HS-5 (cell line): Measurements from ENCODE around the gene CGB2.
"Not testable (repeated sequence)": the region's sequence is repeated elsewhere in the genome, so short reads cannot be mapped to it uniquely, and the experiment has no call there.

Source experiments
- DNase-seq: peaks from one replicate; pipeline ENCODE4 v3.0.0-alpha.2; 2012; ENCODE audit warnings: low read depth

The CGB2 gene

DNA sequence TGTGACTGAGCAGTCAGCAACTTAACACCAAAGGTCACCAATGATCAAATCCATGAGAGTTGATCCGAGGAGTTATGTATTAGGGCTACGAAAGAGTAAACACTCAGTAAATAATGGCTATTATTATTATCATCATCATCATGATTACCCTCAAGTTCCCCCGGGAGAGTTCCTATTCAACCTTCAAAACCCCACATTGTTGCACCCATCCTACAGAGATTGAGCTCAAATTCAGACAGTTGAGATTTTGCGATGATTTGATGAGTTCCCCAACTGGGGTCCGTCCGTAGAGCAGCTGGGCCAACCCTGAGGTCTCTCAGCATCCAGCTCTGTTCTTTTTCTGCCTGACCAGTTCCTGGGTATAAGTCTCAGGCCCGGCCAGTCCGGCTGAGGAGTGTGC is 6.4 kb downstream of the CGB2 start:
- not testable (repeated sequence) for DNase-seq

DNA sequence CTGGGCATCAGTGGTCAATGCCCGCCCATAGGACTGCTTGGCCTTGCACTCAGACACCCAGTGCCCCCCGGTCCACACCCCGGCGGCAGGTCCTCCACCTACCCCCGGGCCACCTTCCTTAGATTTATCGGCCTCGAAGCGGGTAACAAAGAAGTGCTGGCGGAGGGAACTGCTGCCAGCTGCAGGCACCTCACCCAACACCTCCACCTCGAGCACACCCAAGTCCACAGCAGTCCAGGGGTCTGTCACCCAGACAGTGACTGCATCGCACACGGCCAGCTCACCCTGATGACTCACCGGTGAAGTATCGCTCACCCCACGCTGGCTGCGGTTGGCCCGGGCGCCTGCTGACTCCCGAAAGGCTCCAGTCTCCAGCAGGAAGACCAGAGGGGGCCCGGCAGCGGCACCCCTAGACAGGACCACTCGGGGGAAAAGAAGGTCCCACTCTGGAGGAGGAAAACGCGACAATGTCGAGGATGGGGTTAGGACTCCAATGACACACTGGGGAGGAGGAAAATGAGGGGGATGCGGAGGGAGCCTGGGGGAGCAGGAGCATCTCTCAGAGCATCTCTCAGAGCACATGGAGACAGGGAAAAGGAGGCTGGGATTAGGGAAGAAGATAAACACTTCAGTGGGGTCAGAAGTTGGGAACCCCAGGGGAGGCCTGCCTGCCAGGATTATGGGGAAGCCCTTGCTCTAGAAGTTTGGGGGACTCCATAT is 7.0 kb downstream of the CGB2 start:
- DNase-seq: not testable (repeated sequence)

- DNase-seq: not testable (repeated sequence)
Observed at GRCh38 chr19:49039736-49040135, 8.0 kb downstream of the CGB2 start.

GRCh38 chr19:49042177-49042576 is 10.5 kb downstream of the CGB2 start:
- no peak for DNase-seq

- DNase-seq: not testable (repeated sequence)
Observed at GRCh38 chr19:49042666-49043065, 11.0 kb downstream of the CGB2 start.

DNA sequence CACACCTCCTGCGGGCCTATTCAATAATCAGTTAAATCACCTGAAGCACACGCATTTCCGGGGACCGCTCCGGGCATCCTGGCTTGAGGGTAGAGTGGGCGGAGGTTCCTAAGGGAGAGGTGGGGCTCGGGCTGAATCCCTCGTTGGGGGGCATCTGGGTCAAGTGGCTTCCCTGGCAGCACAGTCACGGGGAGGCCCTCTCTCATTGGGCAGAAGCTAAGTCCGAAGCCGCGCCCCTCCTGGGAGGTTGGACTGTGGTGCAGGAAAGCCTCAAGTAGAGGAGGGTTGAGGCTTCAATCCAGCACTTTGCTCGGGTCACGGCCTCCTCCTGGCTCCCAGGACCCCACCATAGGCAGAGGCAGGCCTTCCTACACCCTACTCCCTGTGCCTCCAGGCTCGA is 11.9 kb downstream of the CGB2 start, which contains the start of gene CGB5:
Gene CGB5, plus strand, starts transcription at position 301 of the 400 bp plus-strand sequence. CDS start 362 bp downstream, outside the sequence.
- not testable (repeated sequence) for DNase-seq

- DNase-seq: not testable (repeated sequence)
Observed at GRCh38 chr19:49049011-49049410, 17.3 kb downstream of the CGB2 start, which contains the start of gene CGB8. TSS of gene CGB8 (minus strand) at chr19:49049111. CDS start at chr19:49048739, 372 bp downstream.

DNA sequence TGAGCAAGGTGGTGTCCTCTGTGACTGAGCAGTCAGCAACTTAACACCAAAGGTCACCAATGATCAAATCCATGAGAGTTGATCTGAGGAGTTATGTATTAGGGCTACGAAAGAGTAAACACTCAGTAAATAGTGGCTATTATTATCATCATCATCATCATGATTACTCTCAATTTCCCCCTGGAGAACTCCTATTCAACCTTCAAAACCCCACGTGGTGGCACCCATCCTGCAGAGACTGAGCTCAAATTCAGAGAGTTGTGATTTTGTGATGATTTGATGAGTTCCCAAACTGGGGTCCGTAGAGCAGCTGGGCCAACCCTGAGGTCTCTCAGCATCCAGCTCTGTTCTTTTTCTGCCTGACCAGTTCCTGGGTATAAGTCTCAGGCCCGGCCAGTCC is 18.1 kb downstream of the CGB2 start:
- DNase-seq: not testable (repeated sequence)

DNA sequence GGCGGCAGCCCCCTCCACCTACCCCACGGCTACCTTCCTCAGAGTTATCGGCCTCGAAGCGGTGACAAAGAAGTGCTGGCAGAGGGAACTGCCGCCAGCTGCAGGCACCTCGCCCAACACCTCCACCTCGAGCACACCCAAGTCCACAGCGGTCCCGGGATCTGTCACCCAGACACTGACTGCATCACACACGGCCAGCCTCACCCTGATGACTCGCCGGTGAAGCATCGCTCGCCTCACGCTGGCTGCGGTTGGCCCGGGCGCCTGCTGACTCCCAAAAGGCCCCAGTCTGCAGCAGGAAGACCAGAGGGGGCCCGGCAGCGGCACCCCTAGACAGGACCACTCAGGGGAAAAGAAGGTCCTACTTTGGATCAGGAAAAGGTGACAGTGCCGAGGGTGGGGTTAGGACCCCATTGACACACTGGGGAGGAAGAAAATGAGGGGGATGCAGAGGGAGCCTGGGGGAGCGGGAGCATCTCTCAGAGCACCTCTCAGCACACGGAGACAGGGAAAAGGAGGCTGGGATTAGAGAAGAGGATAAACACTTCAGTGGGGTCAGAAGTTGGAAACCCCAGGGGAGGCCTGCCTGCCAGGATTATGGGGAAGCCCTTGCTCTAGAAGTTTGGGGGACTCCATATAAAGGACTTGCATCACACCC is 18.8 kb downstream of the CGB2 start:
- not testable (repeated sequence) for DNase-seq

- DNase-seq: no peak
Observed at GRCh38 chr19:49056101-49056901, 24.6 kb downstream of the CGB2 start.

DNA sequence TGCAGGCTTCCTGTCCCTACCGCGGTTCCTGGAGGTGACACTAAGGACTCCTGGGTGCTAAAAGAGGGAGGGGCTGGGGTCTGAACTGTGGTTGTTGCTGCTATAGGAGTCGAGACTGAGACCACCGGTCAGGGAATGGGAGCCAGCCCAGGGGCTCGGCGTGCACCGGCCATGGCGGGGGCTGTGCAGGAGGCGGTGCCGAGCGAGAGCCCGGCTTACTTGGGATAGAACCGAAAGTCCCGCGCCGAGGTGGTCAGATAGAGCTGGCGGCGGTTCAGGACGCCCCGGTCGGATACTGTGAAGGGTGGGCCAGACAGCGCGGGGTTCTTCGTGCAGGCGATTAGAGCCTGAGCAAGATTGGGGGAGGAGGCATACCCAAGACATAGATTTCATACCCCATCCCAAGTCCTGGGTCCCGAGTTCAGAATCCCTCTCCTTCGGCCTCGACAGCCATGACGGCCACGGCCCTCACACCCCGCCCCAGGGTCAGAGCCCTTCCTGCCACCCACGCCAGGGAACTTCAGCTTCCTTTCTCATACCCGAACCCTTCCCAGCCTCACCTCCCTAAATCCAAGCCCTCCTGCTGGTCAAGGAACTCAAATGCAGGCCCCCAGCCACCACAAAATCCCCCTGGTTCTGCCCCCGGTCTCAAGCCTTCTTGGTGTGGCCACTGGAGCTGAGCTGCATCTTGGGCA is 25.4 kb downstream of the CGB2 start:
- DNase-seq: not testable (repeated sequence)

GRCh38 chr19:49057636-49058234 is 26.0 kb downstream of the CGB2 start, which contains the start of gene CGB7:
TSS of gene CGB7 (minus strand) at chr19:49057749. CDS start at chr19:49055375, 2,374 bp downstream.
- DNase-seq: no peak

DNA sequence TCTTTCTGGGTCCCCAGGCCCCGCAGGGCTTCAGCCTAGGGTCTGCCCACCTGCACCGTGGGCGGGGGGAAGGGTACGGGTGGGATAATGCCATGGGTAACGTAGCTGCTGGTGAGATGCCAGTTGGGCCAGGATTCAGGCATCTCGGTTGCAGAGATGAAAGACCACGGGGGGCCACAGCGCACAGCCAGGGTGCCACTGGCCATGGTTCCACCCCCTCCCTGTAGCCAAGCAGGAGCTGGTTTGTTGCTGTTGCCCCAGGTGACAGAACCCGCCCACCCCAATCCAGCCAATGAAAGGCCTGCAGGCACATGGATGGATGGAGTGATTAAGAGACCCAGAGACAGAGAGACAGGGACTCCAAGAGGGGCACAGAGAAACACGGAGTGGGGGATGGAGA is 26.9 kb downstream of the CGB2 start:
- no peak for DNase-seq

GRCh38 chr19:49059053-49059452 is 27.4 kb downstream of the CGB2 start:
- no peak for DNase-seq

DNA sequence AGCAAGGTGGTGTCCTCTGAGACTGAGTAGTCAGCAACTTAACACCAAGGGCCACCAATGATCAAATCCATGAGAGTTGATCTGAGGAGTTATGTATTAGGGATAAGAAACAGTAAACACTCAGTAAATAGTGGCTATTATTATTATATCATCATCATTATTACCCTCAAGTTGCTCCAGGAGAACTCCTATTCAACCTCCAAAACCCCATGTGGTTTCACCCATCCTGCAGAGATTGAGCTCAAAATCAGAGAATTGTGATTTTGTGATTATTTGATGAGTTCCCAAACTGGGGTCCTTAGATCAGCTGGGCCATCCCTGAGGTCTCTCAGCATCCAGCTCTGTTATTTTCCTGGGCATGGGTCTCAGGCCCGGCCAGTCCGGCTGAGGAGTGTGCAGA is 29.3 kb downstream of the CGB2 start:
- no peak for DNase-seq

DNA sequence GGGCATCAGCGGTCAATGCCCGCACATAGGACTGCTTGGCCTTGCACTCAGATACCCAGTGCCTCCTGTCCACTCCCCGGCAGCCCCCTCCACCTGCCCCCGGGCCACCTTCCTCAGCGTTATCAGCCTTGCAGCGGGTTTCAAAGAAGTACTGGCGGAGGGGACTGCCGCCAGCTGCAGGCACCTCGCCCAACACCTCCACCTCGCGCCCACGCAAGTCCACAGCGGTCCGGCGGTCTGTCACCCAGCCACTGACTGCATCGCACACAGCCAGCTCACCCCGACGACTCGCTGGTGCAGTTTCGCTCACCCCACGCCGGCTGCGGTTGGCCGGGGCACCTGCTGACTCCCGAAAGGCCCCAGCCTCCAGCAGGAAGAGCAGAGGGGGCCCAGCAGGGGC is 29.8 kb downstream of the CGB2 start:
- DNase-seq: no peak

GRCh38 chr19:49064029-49064629 is 32.4 kb downstream of the CGB2 start:
- DNase-seq: no peak

GRCh38 chr19:49064768-49065611 is 33.3 kb downstream of the CGB2 start, which contains the start of gene NTF4:
TSS of gene NTF4 (minus strand) at chr19:49064818. CDS start at chr19:49061997, 2,821 bp downstream.
- no peak for DNase-seq

- no peak for DNase-seq
Observed at GRCh38 chr19:49065905-49066512, 34.3 kb downstream of the CGB2 start.
